GM21528 (cell line): ENCODE data around the gene COL8A1.
"Not testable (repeated sequence)": the region's sequence is repeated elsewhere in the genome, so short reads cannot be mapped to it uniquely, and the experiment has no call there.

Experiments used
- ATAC-seq: cut with Tn5 transposase; IDR thresholded peaks from one replicate; pipeline ENCODE4 v1.9.1; 2021; ENCODE audit warnings: mild to moderate bottlenecking, moderate library complexity; ENCODE audit not compliant: unreplicated experiment, low FRiP score

Gene COL8A1

GRCh38 chr3:99834211-99834957 lies 196.0 kb downstream of the COL8A1 start:
- no peak for ATAC-seq

GRCh38 chr3:99836681-99837080 lies 198.3 kb downstream of the COL8A1 start:
- no peak for ATAC-seq

- ATAC-seq = no peak
These were observed 199.3 kb downstream of the COL8A1 start for GRCh38 chr3:99837715-99838114.

- no peak for ATAC-seq
These were observed 200.4 kb downstream of the COL8A1 start for GRCh38 chr3:99838755-99839154.

GRCh38 chr3:99839613-99840012 lies 201.2 kb downstream of the COL8A1 start:
- no peak for ATAC-seq

GRCh38 chr3:99841949-99842348 lies 203.6 kb downstream of the COL8A1 start:
- not testable (repeated sequence) for ATAC-seq

GRCh38 chr3:99842826-99843589 lies 204.6 kb downstream of the COL8A1 start:
- no peak for ATAC-seq

GRCh38 chr3:99843590-99844258 lies 205.3 kb downstream of the COL8A1 start:
- no peak for ATAC-seq

- ATAC-seq = no peak
These were observed 206.9 kb downstream of the COL8A1 start for GRCh38 chr3:99845331-99845730.

- ATAC-seq = no peak
These were observed 207.6 kb downstream of the COL8A1 start for GRCh38 chr3:99845999-99846398.

- ATAC-seq = no peak
These were observed 208.2 kb downstream of the COL8A1 start for GRCh38 chr3:99846477-99847160.

GRCh38 chr3:99848433-99848832 lies 210.0 kb downstream of the COL8A1 start:
- ATAC-seq = no peak
